Measurements from ENCODE around the gene TOLLIP. TPM values are rescaled to one million over a fixed set of nuclear protein-coding genes. Genes with fewer than 3 reads are reported as not detected.

The TOLLIP gene
- total and polyA plus RNA-seq, 2 of the 8 experiments (the other 6 are each of a cell fraction or from before 2014, with no cell fraction given), result 23.7 to 34.7 TPM

DNA sequence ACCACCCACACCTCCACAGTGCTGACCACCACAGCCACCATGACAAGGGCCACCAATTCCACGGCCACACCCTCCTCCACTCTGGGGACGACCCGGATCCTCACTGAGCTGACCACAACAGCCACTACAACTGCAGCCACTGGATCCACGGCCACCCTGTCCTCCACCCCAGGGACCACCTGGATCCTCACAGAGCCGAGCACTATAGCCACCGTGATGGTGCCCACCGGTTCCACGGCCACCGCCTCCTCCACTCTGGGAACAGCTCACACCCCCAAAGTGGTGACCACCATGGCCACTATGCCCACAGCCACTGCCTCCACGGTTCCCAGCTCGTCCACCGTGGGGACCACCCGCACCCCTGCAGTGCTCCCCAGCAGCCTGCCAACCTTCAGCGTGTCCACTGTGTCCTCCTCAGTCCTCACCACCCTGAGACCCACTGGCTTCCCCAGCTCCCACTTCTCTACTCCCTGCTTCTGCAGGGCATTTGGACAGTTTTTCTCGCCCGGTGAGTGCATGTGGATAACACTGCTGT is 58.1 kb downstream of the TOLLIP start:
- Histone ChIP-seq H3K18ac (ENCODE audit: extremely low read depth, low read length) (no peak overlapping the region), H2AFZ (ENCODE audit: low read length) (no peak overlapping the region), H3K4me3 (ENCODE audit: extremely low read depth in 1 of 4, insufficient read depth in 2 of 4, low read depth in 3 of 4, low read length in 4 of 4) (no peak overlapping the region), H4K5ac (ENCODE audit: insufficient read length, low read depth, low read length) (no peak overlapping the region), H4K91ac (replicated peaks; ENCODE audit: insufficient read length, low read length) (no peak overlapping the region), H3K27ac (ENCODE audit: low read depth, low read length) (no peak overlapping the region), H3K4ac (replicated peaks; ENCODE audit: insufficient read length, low read depth, low read length) (no peak overlapping the region), H4K8ac (ENCODE audit: extremely low read depth, insufficient read depth, low read length) (no peak overlapping the region), H3K79me1 (ENCODE audit: low read depth, low read length) (no peaks in the 10 kb centered on the region), H4K20me1 (replicated peaks in 1 of 2; ENCODE audit: control insufficient read depth in 1 of 2, insufficient read depth in 2 of 2, low read length in 2 of 2) (no peaks in the 10 kb centered on the region), H3K4me2 (ENCODE audit: insufficient read depth in 1 of 2, low read depth in 2 of 2, low read length in 2 of 2) (no peak overlapping the region), H3K23me2 (ENCODE audit: low read depth, low read length) (no peaks in the 10 kb centered on the region), H3K79me2 (ENCODE audit: control insufficient read depth in 1 of 2, insufficient read depth in 2 of 2, low read length in 2 of 2) (no peaks in the 10 kb centered on the region), H2BK20ac (ENCODE audit: low read length) (no peak overlapping the region), H3K9me3 (ENCODE audit: insufficient read depth in 2 of 2, low read depth in 1 of 2, low read length in 1 of 2) (peaks cover 21 to 72% of the 10 kb centered on the region in 2 experiments), H3K27me3 (replicated peaks in 1 of 4; ENCODE audit: control insufficient read depth in 3 of 4, extremely low read depth in 1 of 4, insufficient read depth in 3 of 4, low read length in 3 of 4) (no peaks in the 10 kb centered on the region), H3K56ac (replicated peaks; ENCODE audit: insufficient read length, low read depth, low read length) (no peak overlapping the region), H2BK120ac (replicated peaks; ENCODE audit: low read depth, low read length) (no peak overlapping the region), H3K4me1 (replicated peaks in 1 of 4; ENCODE audit: control insufficient read depth in 3 of 4, insufficient read depth in 4 of 4, low read length in 3 of 4) (peaks cover 0 to 3% (median 0%) of the 10 kb centered on the region in 4 experiments; a peak in 1 of 7 replicates), H3K9ac (replicated peaks in 1 of 4; ENCODE audit: extremely low read depth in 1 of 4, low read depth in 3 of 4, low read length in 3 of 4) (no peak overlapping the region), H3K23ac (ENCODE audit: insufficient read length) (no peak overlapping the region), H3K14ac (ENCODE audit: insufficient read length) (no peak overlapping the region), H2BK5ac (ENCODE audit: low read depth, low read length) (no peak overlapping the region), H2BK15ac (ENCODE audit: low read length) (no peak overlapping the region), H3K36me3 (ENCODE audit: control insufficient read depth in 2 of 4, insufficient read depth in 4 of 4, low read length in 3 of 4) (no peaks in the 10 kb centered on the region), H2BK12ac (ENCODE audit: low read depth, low read length) (no peak overlapping the region), H2AK5ac (ENCODE audit: low read depth, low read length) (no peak overlapping the region)
- WGBS, 2 experiments (ENCODE audit: extremely low coverage in 1 of 2, insufficient coverage in 1 of 2, insufficient read length in 1 of 2, insufficient replicate concordance in 2 of 2, low coverage in 1 of 2, low lambda C conversion rate in 2 of 2, missing lambda C conversion rate in 1 of 2), result 90% methylated on average over 16 of the region's 16 CpGs; no CpG with 5 or more reads in 1 of the 2 experiments
- DNase-seq (ENCODE audit: low read depth in 1 of 2, low spot score in 2 of 2) (no peak), FAIRE-seq (no peak)
- CTCF ChIA-PET (ENCODE audit: partially characterized antibody), result no interaction called here
- TF ChIP-seq MAFK (IDR thresholded peaks at IDR 0.05; ENCODE audit: low read depth, low read length) (no peak), NRF1 (IDR thresholded peaks at IDR 0.05; ENCODE audit: low read depth, low read length) (no peak), POLR2A (IDR thresholded peaks at IDR 0.05; ENCODE audit: control extremely low read depth in 1 of 2, low read depth in 2 of 2, low read length in 2 of 2) (no peak)
- POLR2A ChIA-PET (ENCODE audit: partially characterized antibody), result interaction anchor here (0.7 kb wide), 1 partner anchor 165 kb away, joined by 3 read pairs; no protein-coding TSS in a partner anchor
